ENCODE data around the gene MGAT5. TPM values are rescaled to one million over a fixed set of nuclear protein-coding genes. Genes with fewer than 3 reads are reported as not detected.

Gene MGAT5
- total and polyA plus RNA-seq, 4 donors = 3.6 to 53.7 (median 31.3) TPM

- Histone ChIP-seq H3K36me3 (ENCODE audit: control insufficient read depth in 4 of 4, insufficient read depth in 4 of 4, low read length in 4 of 4) (no peaks in the 10 kb centered on the region), H3K27me3 (ENCODE audit: control insufficient read depth in 3 of 3, insufficient read depth in 3 of 3, low read length in 2 of 3) (no peaks in the 10 kb centered on the region), H3K9ac (ENCODE audit: insufficient read depth in 1 of 2, low read length in 2 of 2) (no peak overlapping the region), H3K4me3 (no peak overlapping the region), H3K4me1 (ENCODE audit: control insufficient read depth in 5 of 5, insufficient read depth in 5 of 5, low read length in 5 of 5) (peaks cover 0 to 26% (median 0%) of the 10 kb centered on the region in 5 donors), H3K27ac (ENCODE audit: low read depth in 1 of 2, low read length in 1 of 2) (no peak overlapping the region), H3K9me3 (ENCODE audit: control insufficient read depth in 4 of 4, insufficient read depth in 3 of 4, low read length in 3 of 4) (no peaks in the 10 kb centered on the region)
- ATAC-seq (ENCODE audit: insufficient read depth, low FRiP score) = no peak
- no peak for DNase-seq
- WGBS, 2 donors = 94 to 95% methylated on average over 4 of the region's 4 CpGs
- TF ChIP-seq CTCF (IDR thresholded peaks at IDR 0.05; ENCODE audit: control extremely low read depth, extremely low read depth) = no peak
Measured at GRCh38 chr2:134235510-134236144, 18.2 kb upstream of the MGAT5 start.

GRCh38 chr2:134238371-134238770 lies 15.5 kb upstream of the MGAT5 start:
- WGBS, 2 donors = 48 to 50% methylated on average over 3 of the region's 3 CpGs
- DNase-seq = no peak
- Histone ChIP-seq H3K27me3 (ENCODE audit: control insufficient read depth in 3 of 3, insufficient read depth in 3 of 3, low read length in 2 of 3) (no peaks in the 10 kb centered on the region), H3K9me3 (ENCODE audit: control insufficient read depth in 4 of 4, insufficient read depth in 3 of 4, low read length in 3 of 4) (no peaks in the 10 kb centered on the region), H3K36me3 (ENCODE audit: control insufficient read depth in 4 of 4, insufficient read depth in 4 of 4, low read length in 4 of 4) (no peaks in the 10 kb centered on the region), H3K4me3 (no peak overlapping the region), H3K27ac (ENCODE audit: low read depth in 1 of 2, low read length in 1 of 2) (no peak overlapping the region), H3K4me1 (ENCODE audit: control insufficient read depth in 5 of 5, insufficient read depth in 5 of 5, low read length in 5 of 5) (peaks cover 0 to 28% (median 0%) of the 10 kb centered on the region in 5 donors), H3K9ac (ENCODE audit: insufficient read depth in 1 of 2, low read length in 2 of 2) (no peak overlapping the region)
- no peak for ATAC-seq (ENCODE audit: insufficient read depth, low FRiP score)
- no peak for TF ChIP-seq CTCF (IDR thresholded peaks at IDR 0.05; ENCODE audit: control extremely low read depth, extremely low read depth)

GRCh38 chr2:134240061-134240460 lies 13.8 kb upstream of the MGAT5 start:
- Histone ChIP-seq H3K4me3 (no peak overlapping the region), H3K27ac (ENCODE audit: low read depth in 1 of 2, low read length in 1 of 2) (no peak overlapping the region), H3K9me3 (ENCODE audit: control insufficient read depth in 4 of 4, insufficient read depth in 3 of 4, low read length in 3 of 4) (no peaks in the 10 kb centered on the region), H3K9ac (ENCODE audit: insufficient read depth in 1 of 2, low read length in 2 of 2) (no peak overlapping the region), H3K27me3 (ENCODE audit: control insufficient read depth in 3 of 3, insufficient read depth in 3 of 3, low read length in 2 of 3) (no peaks in the 10 kb centered on the region), H3K4me1 (ENCODE audit: control insufficient read depth in 5 of 5, insufficient read depth in 5 of 5, low read length in 5 of 5) (peaks cover 0 to 32% (median 0%) of the 10 kb centered on the region in 5 donors), H3K36me3 (ENCODE audit: control insufficient read depth in 4 of 4, insufficient read depth in 4 of 4, low read length in 4 of 4) (no peaks in the 10 kb centered on the region)
- TF ChIP-seq CTCF (IDR thresholded peaks at IDR 0.05; ENCODE audit: control extremely low read depth, extremely low read depth) = no peak
- ATAC-seq (ENCODE audit: insufficient read depth, low FRiP score) = no peak
- DNase-seq = no peak
- WGBS, 2 donors = 93 to 94% methylated on average over 2 of the region's 2 CpGs

GRCh38 chr2:134241911-134242310 lies 12.0 kb upstream of the MGAT5 start:
- peak in 1 of 3 donors; percentile 54 for DNase-seq
- Histone ChIP-seq H3K27ac (ENCODE audit: low read depth in 1 of 2, low read length in 1 of 2) (no peak overlapping the region), H3K36me3 (ENCODE audit: control insufficient read depth in 4 of 4, insufficient read depth in 4 of 4, low read length in 4 of 4) (no peaks in the 10 kb centered on the region), H3K4me1 (ENCODE audit: control insufficient read depth in 5 of 5, insufficient read depth in 5 of 5, low read length in 5 of 5) (peaks cover 0 to 40% (median 0%) of the 10 kb centered on the region in 5 donors), H3K4me3 (no peak overlapping the region), H3K9ac (ENCODE audit: insufficient read depth in 1 of 2, low read length in 2 of 2) (no peak overlapping the region), H3K27me3 (ENCODE audit: control insufficient read depth in 3 of 3, insufficient read depth in 3 of 3, low read length in 2 of 3) (no peaks in the 10 kb centered on the region), H3K9me3 (ENCODE audit: control insufficient read depth in 4 of 4, insufficient read depth in 3 of 4, low read length in 3 of 4) (no peaks in the 10 kb centered on the region)
- no peak for ATAC-seq (ENCODE audit: insufficient read depth, low FRiP score)
- WGBS, 2 donors = 72 to 95% methylated on average over 2 of the region's 2 CpGs
- TF ChIP-seq CTCF (IDR thresholded peaks at IDR 0.05; ENCODE audit: control extremely low read depth, extremely low read depth) = no peak
